Gastroesophageal sphincter (tissue), 4 donors: ENCODE measurements around the gene GNPTAB. TPM values are rescaled to one million over a fixed set of nuclear protein-coding genes. Genes with fewer than 3 reads are reported as not detected.

Experiments used
- ATAC-seq: fragments of 150-250 bp; one replicate; pipeline ENCODE4 v1.9.1; 2016; ENCODE audit warnings: mild to moderate bottlenecking, moderate library complexity
- H3K27ac ChIP-seq, 4 donors: fragments of 200-600 bp; sonication (generic) in 3 of 4; 1 replicate in 3 of 4; 2 replicates in 1 of 4; pipeline ENCODE4 v1.5.1; 2016 to 2019
- H3K27me3 ChIP-seq: fragments of 200-600 bp; sonication (generic); one replicate; pipeline ENCODE4 v1.5.1; 2019
- H3K36me3 ChIP-seq, 2 donors: fragments of 200-600 bp; sonication (generic); one replicate each; pipeline ENCODE4 v1.5.1; 2019; ENCODE audit warnings: control low read depth in 1 of 2
- H3K4me1 ChIP-seq, 3 donors: fragments of 200-600 bp; sonication (generic); 1 replicate in 2 of 3; 2 replicates in 1 of 3; pipeline ENCODE4 v1.5.1; 2016 to 2019; ENCODE audit warnings: control low read depth in 2 of 3
- H3K4me3 ChIP-seq, 2 donors: fragments of 200-600 bp; sonication (generic); one replicate each; pipeline ENCODE4 v1.5.1; 2019; ENCODE audit warnings: mild to moderate bottlenecking in 1 of 2, moderate library complexity in 1 of 2
- H3K9me3 ChIP-seq, 3 donors: fragments of 200-600 bp; sonication (generic); one replicate each; pipeline ENCODE4 v1.5.1; 2017 to 2019; ENCODE audit warnings: control low read depth in 2 of 3
- EP300 ChIP-seq: sonication (generic); formaldehyde crosslinking; IDR thresholded peaks from one replicate; pipeline ENCODE4 v1.6.1; 2017; ENCODE audit warnings: antibody characterized with exemption, mild to moderate bottlenecking
- POLR2A ChIP-seq, 2 donors: fragments of 450-650 bp; IDR thresholded peaks; one replicate each; pipeline ENCODE4 v1.6.1; 2017; ENCODE audit warnings: antibody characterized with exemption in 2 of 2, mild to moderate bottlenecking in 2 of 2, moderate library complexity in 1 of 2
- POLR2AphosphoS5 ChIP-seq: sonication (generic); formaldehyde crosslinking; IDR thresholded peaks from one replicate; pipeline ENCODE4 v1.6.1; 2017; ENCODE audit warnings: antibody characterized with exemption
- WGBS, 2 donors: methylation state at CpG; one replicate each; pipeline ENCODE4 v1.1.5; 2018; ENCODE audit warnings: low coverage in 1 of 2; 5-methylcytosine and 5-hydroxymethylcytosine counted together
- total RNA-seq, 4 donors: library from RNA; depleted of rRNA; stranded (reverse); fragments of >200 nt; gene quantifications; one replicate each; pipeline ENCODE4 v1.1.0, GENCODE V29; 2016
- TF ChIP-seq, protein P1 (sequence below), 4 experiments: fragments of 200-600 bp in 2 of 4; fragments of 450-650 bp in 2 of 4; sonication (generic) in 1 of 4; IDR thresholded peaks; one replicate each; pipeline ENCODE4 v1.5.1; 2017 to 2019; ENCODE audit warnings: antibody characterized with exemption in 4 of 4, mild to moderate bottlenecking in 2 of 4, moderate library complexity in 2 of 4

Gene GNPTAB
- total RNA-seq, 4 donors from 2014 or later: 25.8 to 43.2 (median 36.3) TPM

GRCh38 chr12:101838628-101839323, 8.0 kb upstream of the GNPTAB start:
- Histone ChIP-seq H3K36me3 (no peaks in the 10 kb centered on the region), H3K4me1 (peaks cover 0 to 8% (median 0%) of the 10 kb centered on the region in 3 donors), H3K4me3 (no peak overlapping the region), H3K27ac (no peak overlapping the region), H3K27me3 (no peaks in the 10 kb centered on the region), H3K9me3 (no peaks in the 10 kb centered on the region)
- ATAC-seq: no peak
- TF ChIP-seq POLR2A (IDR thresholded peaks at IDR 0.05): no peak
- TF ChIP-seq, protein P1, sequence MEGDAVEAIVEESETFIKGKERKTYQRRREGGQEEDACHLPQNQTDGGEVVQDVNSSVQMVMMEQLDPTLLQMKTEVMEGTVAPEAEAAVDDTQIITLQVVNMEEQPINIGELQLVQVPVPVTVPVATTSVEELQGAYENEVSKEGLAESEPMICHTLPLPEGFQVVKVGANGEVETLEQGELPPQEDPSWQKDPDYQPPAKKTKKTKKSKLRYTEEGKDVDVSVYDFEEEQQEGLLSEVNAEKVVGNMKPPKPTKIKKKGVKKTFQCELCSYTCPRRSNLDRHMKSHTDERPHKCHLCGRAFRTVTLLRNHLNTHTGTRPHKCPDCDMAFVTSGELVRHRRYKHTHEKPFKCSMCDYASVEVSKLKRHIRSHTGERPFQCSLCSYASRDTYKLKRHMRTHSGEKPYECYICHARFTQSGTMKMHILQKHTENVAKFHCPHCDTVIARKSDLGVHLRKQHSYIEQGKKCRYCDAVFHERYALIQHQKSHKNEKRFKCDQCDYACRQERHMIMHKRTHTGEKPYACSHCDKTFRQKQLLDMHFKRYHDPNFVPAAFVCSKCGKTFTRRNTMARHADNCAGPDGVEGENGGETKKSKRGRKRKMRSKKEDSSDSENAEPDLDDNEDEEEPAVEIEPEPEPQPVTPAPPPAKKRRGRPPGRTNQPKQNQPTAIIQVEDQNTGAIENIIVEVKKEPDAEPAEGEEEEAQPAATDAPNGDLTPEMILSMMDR (IDR thresholded peaks at IDR 0.05): no peak
- TF ChIP-seq POLR2AphosphoS5: no peak
- no peak for TF ChIP-seq EP300
- 78 to 80% methylated on average over 1 to 2 of the region's 3 CpGs for WGBS, 2 donors

DNA sequence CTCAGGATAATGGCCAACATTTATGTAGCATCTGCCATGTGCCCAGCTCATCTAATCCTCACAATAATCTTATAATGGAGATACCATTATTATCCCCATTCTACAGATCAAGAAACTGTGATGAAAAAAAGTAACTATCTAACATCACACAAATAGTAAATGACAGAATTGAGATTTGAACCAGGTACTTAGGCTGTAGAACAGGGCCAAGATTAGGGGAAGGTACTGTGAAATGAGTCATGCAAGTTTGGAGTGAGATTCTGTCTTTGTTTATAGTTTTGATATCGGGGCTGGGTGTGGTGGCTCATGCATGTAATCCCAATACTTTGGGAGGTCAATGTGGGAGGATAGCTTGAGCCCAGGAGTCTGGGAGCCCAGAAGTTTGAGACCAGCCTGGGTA, 1.3 kb upstream of the GNPTAB start:
- no peak overlapping the region for H3K27ac ChIP-seq
- ATAC-seq: no peak
- 7 to 22% methylated on average over 1 of the region's 1 CpG for WGBS, 2 donors
- no peaks in the 10 kb centered on the region for H3K9me3 ChIP-seq
- H3K4me3 ChIP-seq: no peak overlapping the region
- no peaks in the 10 kb centered on the region for H3K36me3 ChIP-seq
- H3K27me3 ChIP-seq: no peaks in the 10 kb centered on the region
- peaks cover 0 to 26% (median 4%) of the 10 kb centered on the region in 3 donors for H3K4me1 ChIP-seq
- TF ChIP-seq, protein P1 (IDR thresholded peaks at IDR 0.05): no peak
- TF ChIP-seq POLR2AphosphoS5: no peak
- TF ChIP-seq EP300: no peak
- no peak for TF ChIP-seq POLR2A (IDR thresholded peaks at IDR 0.05)

DNA sequence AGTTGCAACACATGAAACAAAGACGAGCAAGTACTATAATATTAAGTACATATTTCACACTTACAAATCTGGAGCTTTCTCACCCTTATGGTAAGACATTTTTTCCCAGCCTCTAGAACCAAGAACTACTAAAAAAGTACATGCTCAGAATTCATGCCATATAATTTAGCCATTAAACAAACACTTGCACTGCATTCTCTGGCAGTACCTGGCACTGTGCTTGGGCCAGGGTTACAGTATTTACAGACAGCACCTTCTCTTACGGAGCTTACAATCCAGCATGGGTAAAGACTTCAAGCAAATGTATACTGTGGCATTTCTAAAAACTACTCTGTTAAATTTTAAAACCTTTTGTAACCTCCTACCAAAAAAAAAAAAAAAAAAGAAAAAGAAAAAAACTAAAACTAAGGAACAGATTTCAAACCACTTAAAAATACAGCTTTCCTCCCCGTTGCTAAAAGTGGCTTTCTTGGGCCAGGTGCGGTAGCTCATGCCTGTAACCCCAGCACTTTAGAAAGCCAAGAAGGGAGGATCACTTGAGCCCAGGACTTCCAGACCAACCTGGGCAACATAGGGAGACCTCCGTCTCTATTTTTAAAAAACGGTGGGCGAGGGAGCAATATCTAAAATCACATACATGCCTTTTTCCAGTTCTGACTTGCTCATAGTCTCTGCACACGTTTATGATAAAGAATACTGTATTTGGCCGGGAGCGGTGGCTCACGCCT, 956 bp downstream of the GNPTAB start:
- no peaks in the 10 kb centered on the region for H3K36me3 ChIP-seq
- H3K9me3 ChIP-seq: no peaks in the 10 kb centered on the region
- H3K27ac ChIP-seq: peak overlapping the region; percentile 58 to 90 (median 88)
- WGBS, 2 donors: 2 to 4% methylated on average over 7 to 10 of the region's 11 CpGs
- no peaks in the 10 kb centered on the region for H3K27me3 ChIP-seq
- peaks cover 0 to 46% (median 7%) of the 10 kb centered on the region in 3 donors for H3K4me1 ChIP-seq
- TF ChIP-seq POLR2AphosphoS5: no peak
- TF ChIP-seq EP300: no peak
- TF ChIP-seq, protein P1 (IDR thresholded peaks at IDR 0.05): no peak
- ATAC-seq: no peak
- H3K4me3 ChIP-seq: peak overlapping the region; percentile 93 to 95

GRCh38 chr12:101828463-101829196, 2.1 kb downstream of the GNPTAB start:
- Histone ChIP-seq H3K4me3 (no peak overlapping the region), H3K9me3 (no peaks in the 10 kb centered on the region), H3K4me1 (peaks cover 4 to 58% (median 14%) of the 10 kb centered on the region in 3 donors), H3K27me3 (no peaks in the 10 kb centered on the region), H3K27ac (peak overlapping the region in 2 of 4 donors; percentile 88 to 90), H3K36me3 (no peaks in the 10 kb centered on the region)
- WGBS, 2 donors: 83 to 92% methylated on average over 5 to 6 of the region's 6 CpGs
- no peak for ATAC-seq
- no peak for TF ChIP-seq EP300
- TF ChIP-seq, protein P1 (IDR thresholded peaks at IDR 0.05): no peak
- no peak for TF ChIP-seq POLR2AphosphoS5
- TF ChIP-seq POLR2A (IDR thresholded peaks at IDR 0.05): no peak
